Esophagus squamous epithelium (tissue), 4 donors: Measurements from ENCODE around the gene ZNF282.

Source experiments
- POLR2A ChIP-seq, 4 donors: fragments of 450-650 bp; IDR thresholded peaks; one replicate each; pipeline ENCODE4 v1.6.1; 2017; ENCODE audit warnings: antibody characterized with exemption in 4 of 4, mild to moderate bottlenecking in 4 of 4, moderate library complexity in 3 of 4
- TF ChIP-seq, protein P1 (sequence below), 6 experiments: fragments of 450-650 bp in 4 of 6; fragments of 200-600 bp in 2 of 6; sonication (generic) in 2 of 6; IDR thresholded peaks; one replicate each; pipeline ENCODE4 v1.5.1; 2016 to 2019; ENCODE audit warnings: antibody characterized with exemption in 6 of 6, mild to moderate bottlenecking in 4 of 6, moderate library complexity in 4 of 6

DNA sequence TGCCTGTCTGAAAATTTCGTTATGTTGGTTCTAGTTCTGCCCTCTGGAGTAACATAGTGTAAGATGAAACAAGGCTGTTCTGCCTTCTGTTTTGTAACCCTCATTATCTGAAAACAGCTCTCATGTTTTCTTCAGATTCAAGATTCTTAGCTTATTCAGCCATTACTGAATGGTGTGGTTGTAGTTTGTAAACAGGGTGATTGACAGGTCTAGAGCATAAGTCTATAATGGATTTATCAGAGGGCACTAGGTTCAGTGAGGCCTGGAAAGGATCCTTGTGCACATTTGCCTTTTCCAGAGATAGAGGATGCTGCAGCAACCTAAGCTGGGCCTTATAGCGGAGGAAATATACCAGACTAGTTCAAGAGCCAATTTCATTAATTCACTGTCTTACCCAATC lies 42.0 kb upstream of the ZNF282 start:
- TF ChIP-seq, protein P1, sequence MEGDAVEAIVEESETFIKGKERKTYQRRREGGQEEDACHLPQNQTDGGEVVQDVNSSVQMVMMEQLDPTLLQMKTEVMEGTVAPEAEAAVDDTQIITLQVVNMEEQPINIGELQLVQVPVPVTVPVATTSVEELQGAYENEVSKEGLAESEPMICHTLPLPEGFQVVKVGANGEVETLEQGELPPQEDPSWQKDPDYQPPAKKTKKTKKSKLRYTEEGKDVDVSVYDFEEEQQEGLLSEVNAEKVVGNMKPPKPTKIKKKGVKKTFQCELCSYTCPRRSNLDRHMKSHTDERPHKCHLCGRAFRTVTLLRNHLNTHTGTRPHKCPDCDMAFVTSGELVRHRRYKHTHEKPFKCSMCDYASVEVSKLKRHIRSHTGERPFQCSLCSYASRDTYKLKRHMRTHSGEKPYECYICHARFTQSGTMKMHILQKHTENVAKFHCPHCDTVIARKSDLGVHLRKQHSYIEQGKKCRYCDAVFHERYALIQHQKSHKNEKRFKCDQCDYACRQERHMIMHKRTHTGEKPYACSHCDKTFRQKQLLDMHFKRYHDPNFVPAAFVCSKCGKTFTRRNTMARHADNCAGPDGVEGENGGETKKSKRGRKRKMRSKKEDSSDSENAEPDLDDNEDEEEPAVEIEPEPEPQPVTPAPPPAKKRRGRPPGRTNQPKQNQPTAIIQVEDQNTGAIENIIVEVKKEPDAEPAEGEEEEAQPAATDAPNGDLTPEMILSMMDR (IDR thresholded peaks at IDR 0.05), result no peak
- TF ChIP-seq POLR2A (IDR thresholded peaks at IDR 0.05), result no peak
